RPMI8226 (cell line): ENCODE data around the gene RPGRIP1L.

Experiments used
- DNase-seq: peaks from one replicate; pipeline ENCODE4 v3.0.0-alpha.2; 2015

The RPGRIP1L gene

GRCh38 chr16:53598511-53599275, 105.0 kb downstream of the RPGRIP1L start:
- DNase-seq: no peak

DNA sequence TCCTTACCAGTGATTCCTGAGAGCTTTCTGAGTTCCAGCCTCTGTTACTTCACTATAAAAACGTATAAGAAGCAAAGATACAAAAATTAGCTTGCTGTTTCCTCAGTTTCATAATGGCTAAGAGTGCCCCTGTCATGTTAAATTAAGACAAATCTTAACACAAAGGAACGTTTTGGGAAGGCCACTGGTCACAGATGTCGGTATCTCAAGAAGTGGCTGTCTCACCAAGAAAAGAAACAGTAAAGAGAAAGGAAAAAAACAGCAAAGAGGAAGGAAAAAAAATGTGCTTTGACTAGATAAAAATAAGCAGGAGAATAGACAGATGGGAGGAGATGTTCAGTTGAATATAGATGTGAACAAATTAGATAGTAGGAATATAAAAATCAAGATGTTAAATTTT, 105.9 kb downstream of the RPGRIP1L start:
- DNase-seq: no peak

GRCh38 chr16:53588081-53588648, 115.5 kb downstream of the RPGRIP1L start:
- no peak for DNase-seq

DNA sequence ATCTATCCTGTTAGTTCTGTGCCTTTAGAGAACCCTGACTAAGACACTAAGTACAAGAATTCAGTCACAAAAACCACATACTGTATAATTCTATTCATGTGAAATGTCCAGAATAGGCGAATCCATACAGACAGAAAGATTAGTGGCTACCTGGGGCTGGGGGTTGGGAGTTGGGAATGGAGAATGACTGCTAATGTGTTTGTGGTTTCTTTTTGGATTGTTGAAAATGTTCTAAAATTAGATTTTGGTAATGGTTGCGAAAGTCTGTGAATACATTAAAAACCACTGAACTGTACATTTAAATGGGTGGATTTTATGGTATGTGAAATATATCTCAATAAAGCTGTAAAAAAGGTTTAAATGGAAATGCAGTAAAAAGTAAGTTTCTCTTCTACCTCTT, 120.3 kb downstream of the RPGRIP1L start:
- no peak for DNase-seq

DNA sequence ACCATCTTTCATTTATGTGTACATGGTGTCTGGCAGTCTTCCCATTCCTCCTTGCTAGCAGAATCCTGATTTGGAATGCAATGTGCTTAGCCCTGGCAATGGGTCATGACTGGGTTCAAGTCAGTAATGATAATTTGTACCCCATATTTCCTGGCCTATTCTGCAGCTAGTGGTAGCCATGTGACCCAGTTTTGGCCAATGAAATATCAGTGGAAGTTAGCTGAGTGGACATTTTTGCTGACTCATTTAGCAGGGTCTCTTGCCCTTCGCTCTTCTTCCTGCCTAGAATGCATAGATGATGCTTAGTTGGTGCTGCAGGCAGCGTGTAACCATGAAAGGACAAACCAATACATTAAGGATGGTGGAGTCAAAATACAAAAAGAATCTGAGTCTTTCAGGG, 121.9 kb downstream of the RPGRIP1L start:
- no peak for DNase-seq

DNA sequence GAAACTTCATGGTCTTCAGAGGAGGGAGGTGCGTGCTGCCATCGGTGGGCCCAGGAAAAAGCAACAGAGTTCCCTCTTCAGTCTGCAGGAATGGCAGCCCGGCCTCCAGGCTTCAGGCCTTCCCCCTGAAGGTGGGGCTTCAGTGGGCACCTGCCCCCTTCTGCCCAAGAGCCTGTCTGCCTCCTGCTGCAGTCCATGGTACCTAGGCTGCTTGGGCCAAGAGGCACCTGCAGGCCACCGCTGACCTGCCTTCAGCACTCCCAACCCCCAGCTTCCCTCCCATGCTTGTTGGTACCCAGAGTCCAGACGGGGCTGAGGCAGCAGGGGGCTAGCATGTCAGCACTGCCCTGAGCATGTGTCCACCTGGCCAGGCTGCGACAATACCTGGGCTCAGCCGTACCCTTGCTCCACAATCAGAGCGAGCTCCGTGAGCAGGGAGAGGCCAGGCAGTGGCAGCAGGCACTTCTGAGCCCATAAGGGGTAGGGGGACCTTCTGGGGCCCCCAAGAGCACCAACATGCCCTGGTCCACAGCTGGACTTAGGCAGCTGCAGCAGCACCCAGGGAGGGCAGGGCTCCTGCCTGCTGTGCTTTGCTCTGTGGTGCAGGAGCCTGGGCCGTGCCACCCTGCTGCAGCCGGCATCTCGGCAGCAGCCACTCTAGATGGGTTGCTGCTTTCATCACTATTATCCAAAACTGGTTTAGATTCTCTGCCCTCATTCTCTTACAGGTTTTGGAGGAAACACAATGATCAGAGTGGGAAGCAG, 123.4 kb downstream of the RPGRIP1L start:
- DNase-seq: no peak

- no peak for DNase-seq
These were observed 126.8 kb downstream of the RPGRIP1L start for GRCh38 chr16:53576904-53577303.

GRCh38 chr16:53576210-53576609, 127.4 kb downstream of the RPGRIP1L start:
- DNase-seq: no peak

DNA sequence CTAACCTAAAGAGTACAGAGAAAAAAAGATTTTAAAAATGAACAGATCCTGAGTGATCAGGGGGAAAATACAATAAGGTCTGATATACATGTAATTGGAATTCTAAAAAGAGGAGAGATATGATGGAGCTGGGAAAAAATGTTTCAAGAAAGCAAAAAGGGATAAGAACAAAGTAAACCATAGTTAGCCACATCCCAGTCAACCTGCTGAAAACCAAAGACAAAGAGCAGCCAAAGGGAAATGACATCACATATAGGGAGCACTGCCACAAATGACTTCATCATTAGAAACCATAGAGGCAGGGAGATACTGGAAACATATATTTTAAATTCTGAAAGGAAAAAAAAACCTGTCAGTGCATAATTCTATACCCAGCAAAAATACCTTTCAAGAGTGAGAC, 131.9 kb downstream of the RPGRIP1L start:
- DNase-seq: no peak

DNA sequence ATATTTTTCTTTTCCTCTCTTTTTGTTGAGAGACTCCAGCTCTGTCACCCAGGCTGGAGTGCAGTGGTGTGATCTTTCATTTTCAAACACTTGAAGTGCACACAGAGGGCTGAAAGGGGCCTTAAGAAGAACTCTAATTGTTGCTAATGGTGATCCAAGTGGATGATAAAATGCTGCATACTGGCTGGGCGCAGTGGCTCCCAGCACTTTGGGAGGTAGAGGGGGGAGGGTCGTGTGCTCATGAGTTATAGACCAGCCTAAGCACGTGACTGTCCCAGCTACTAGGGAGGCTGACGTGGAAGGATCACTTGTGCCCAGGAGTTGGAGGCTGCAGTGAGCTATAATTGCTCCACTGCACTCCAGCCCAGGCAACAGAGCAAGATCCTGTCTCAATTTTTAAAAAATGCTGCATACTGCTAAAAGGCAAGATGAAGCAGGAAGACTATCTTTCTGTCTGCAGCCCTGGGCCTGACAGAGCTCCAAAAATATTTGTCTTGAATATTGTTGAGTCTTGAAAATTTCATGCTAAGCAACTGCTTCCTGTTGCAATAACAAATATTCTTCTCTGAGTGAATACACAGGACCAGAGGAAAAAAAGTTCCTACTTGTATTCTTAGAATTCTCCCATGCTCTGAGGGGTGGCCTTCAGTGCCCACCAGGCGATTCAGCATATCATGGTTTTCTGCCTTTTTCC, 137.0 kb downstream of the RPGRIP1L start:
- DNase-seq: no peak

GRCh38 chr16:53565296-53565863, 138.3 kb downstream of the RPGRIP1L start:
- DNase-seq: no peak

DNA sequence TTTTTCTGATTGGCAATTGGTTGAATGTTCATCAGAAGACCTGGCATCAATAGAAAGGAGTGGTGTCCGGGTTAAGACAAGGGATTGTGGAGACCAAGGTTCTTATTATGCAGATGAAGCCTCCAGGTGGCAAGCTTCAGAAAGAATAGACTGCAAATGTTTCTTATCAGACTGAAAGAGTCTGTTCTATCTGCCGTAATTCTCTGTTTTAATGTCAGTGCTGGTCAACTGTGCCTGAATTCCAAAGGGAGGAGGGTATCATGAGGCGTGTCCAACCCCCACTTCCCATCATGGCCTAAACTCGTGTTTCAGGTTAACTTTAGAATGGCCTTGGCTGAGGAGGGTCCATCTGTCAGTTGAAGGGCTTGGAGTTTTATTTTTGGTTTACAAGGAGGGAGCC, 140.2 kb downstream of the RPGRIP1L start:
- DNase-seq: no peak

GRCh38 chr16:53561101-53561888, 142.4 kb downstream of the RPGRIP1L start:
- no peak for DNase-seq

- no peak for DNase-seq
These were observed 144.2 kb downstream of the RPGRIP1L start for GRCh38 chr16:53559270-53559951.

DNA sequence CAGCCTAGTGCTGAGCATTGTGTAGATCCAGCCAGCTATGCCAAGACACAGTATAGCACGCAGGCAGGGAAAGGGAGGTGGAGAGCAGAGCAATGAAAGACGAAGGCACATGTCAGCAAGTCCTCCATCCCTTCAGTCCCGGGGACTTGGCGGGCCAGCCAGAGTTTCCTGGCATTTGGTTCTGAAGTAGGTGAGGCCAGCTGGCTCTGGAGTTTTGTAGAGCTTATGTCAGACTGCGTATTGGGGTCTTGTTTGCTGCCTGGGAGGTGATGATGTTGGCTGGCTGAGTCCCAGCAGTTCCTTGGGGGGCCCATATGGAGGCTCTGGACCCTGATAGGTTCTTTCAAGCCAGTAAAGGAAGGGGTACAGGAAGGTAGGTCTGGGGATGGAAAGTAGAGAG, 144.9 kb downstream of the RPGRIP1L start:
- DNase-seq: no peak

GRCh38 chr16:53556521-53556920, 147.1 kb downstream of the RPGRIP1L start:
- DNase-seq: no peak

DNA sequence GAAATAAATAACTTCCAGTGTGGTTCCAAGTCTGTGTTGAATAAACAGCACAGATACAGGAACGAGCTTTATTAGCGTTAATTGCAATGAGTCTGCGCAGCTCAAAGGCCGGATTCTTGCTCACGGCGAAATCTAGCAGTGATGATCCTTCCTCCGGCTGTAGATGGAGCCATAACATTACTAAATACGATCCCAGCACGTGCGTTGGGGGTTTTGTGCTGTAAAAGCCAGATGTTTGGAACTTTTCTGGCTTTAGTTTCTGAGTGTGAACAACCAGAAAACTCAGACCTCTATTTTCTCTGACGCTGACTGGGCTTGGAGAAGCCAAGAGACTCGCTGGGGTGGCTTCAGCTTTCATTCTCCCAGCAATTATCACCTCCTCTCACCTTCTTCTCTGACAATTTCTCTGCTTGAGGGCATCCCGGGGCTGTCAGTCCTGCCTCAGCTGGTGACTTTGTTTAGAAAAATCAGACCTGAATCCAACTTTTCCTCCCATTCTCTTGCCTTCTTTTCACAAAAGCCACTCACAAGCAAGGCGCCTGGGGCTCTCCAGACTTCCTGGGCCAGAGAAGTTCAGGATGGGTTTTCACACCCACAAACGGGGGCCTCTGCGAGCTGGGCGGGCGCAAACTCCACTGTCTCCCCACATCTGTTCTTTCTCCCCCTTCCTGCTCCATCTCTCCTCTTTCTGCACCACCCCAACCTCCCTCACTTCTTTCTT, 153.5 kb downstream of the RPGRIP1L start:
- DNase-seq: peak; percentile 78
